H1 (cell line): ENCODE data around the gene KCNT1. TPM values are rescaled to one million over a fixed set of nuclear protein-coding genes. Genes with fewer than 3 reads are reported as not detected.

ENCODE experiments used
- EGR1 ChIP-seq: IDR thresholded peaks from 2 replicates; pipeline ENCODE4 v1.6.1; 2011; ENCODE audit warnings: low read depth, low read length, borderline replicate concordance
- KDM1A ChIP-seq: fragments of 200-600, 300-600 bp; sonication (generic); IDR thresholded peaks from 2 replicates; pipeline ENCODE4 v1.7.1; 2016; ENCODE audit warnings: mild to moderate bottlenecking, low read length, borderline replicate concordance
- PHF8 ChIP-seq: fragments of 200-600 bp; sonication (generic); conservative IDR thresholded peaks from 2 replicates; pipeline ENCODE4 v1.7.1; 2012; ENCODE audit warnings: low read depth, mild to moderate bottlenecking, inconsistent platforms, low read length, moderate library complexity
- POLR2AphosphoS5 ChIP-seq: IDR thresholded peaks from 2 replicates; pipeline ENCODE4 v1.6.1; 2011; ENCODE audit warnings: low read depth, low read length
- POU5F1 ChIP-seq: IDR thresholded peaks from 2 replicates; pipeline ENCODE4 v1.6.1; 2011; ENCODE audit warnings: low read depth, mild to moderate bottlenecking, low read length, moderate library complexity
- RNF2 ChIP-seq: fragments of 200-900, 300-1000 bp; sonication (generic); IDR thresholded peaks from 2 replicates; pipeline ENCODE4 v1.7.1; 2016; ENCODE audit warnings: borderline replicate concordance, low read depth, mild to moderate bottlenecking, antibody characterized with exemption, low read length; ENCODE audit not compliant: poor library complexity, severe bottlenecking; ENCODE audit errors: missing control alignments
- TAF7 ChIP-seq: optimal IDR thresholded peaks from 2 replicates; pipeline ENCODE3; 2011; ENCODE audit warnings: low read depth, mild to moderate bottlenecking, inconsistent platforms, low read length, moderate library complexity, borderline replicate concordance
- YY1 ChIP-seq: IDR thresholded peaks from 2 replicates; pipeline ENCODE4 v1.6.1; 2011; ENCODE audit warnings: low read depth, mild to moderate bottlenecking, low read length
- polyA plus RNA-seq, 7 experiments: library from polyadenylated mRNA; depleted of rRNA in 3 of 7; stranded (reverse) in 5 of 7; unstranded in 2 of 7; fragments of >200 nt in 5 of 7; fragments of 200-250 nt in 2 of 7; gene quantifications; 1 replicate in 5 of 7; 2 replicates in 1 of 7; 4 replicates in 1 of 7; pipeline versions ENCODE4 v1.2.1 to v1.2.3, GENCODE V29; 2011 to 2013; ENCODE audit warnings: missing spikeins in 2 of 7, mixed read lengths in 2 of 7
- total RNA-seq: library from RNA; stranded (reverse); fragmentation: NEBNext Ultra II Directional; extraction: Animal tissue kit (Norgen Biotek cat#: 25700); gene quantifications from 2 replicates; pipeline ENCODE4 v1.2.1, GENCODE V29; 2021

The KCNT1 gene
- total and polyA plus RNA-seq, 2 of the 8 experiments (the other 6 are each of a cell fraction or from before 2014, with no cell fraction given) = 0.13 to 0.20 TPM

- TF ChIP-seq KDM1A (no peak), POU5F1 (no peak), EGR1 (no peak), POLR2AphosphoS5 (no peak), TAF7 (no peak), YY1 (no peak), RNF2 (no peak), PHF8 (no peak)
These were observed 6.9 kb upstream of the KCNT1 start (continued) for GRCh38 chr9:135695036-135695435.
